HG03135 (cell line): ENCODE results near the gene NEURL1B.
"Not testable (repeated sequence)": the region's sequence is repeated elsewhere in the genome, so short reads cannot be mapped to it uniquely, and the experiment has no call there.

Source experiments
- ATAC-seq: cut with Tn5 transposase; IDR thresholded peaks from one replicate; pipeline ENCODE4 v1.9.1; 2021; ENCODE audit warnings: mild to moderate bottlenecking, moderate library complexity; ENCODE audit not compliant: unreplicated experiment

Gene NEURL1B

GRCh38 chr5:172671091-172671490 is 30.0 kb downstream of the NEURL1B start:
- ATAC-seq, result no peak

- ATAC-seq, result no peak
These were observed 31.6 kb downstream of the NEURL1B start for GRCh38 chr5:172672681-172673080.

GRCh38 chr5:172674155-172674554 is 33.1 kb downstream of the NEURL1B start:
- no peak for ATAC-seq

GRCh38 chr5:172676914-172677475 is 35.9 kb downstream of the NEURL1B start:
- no peak for ATAC-seq

GRCh38 chr5:172678362-172678874 is 37.4 kb downstream of the NEURL1B start:
- not testable (repeated sequence) for ATAC-seq

GRCh38 chr5:172678902-172679301 is 37.8 kb downstream of the NEURL1B start:
- ATAC-seq, result no peak

- no peak for ATAC-seq
These were observed 38.7 kb downstream of the NEURL1B start for GRCh38 chr5:172679628-172680212.

- ATAC-seq, result no peak
These were observed 39.9 kb downstream of the NEURL1B start for GRCh38 chr5:172680921-172681320.

- no peak for ATAC-seq
These were observed 40.4 kb downstream of the NEURL1B start for GRCh38 chr5:172681421-172681820.

GRCh38 chr5:172683264-172683644 is 42.2 kb downstream of the NEURL1B start:
- no peak for ATAC-seq

- no peak for ATAC-seq
These were observed 42.8 kb downstream of the NEURL1B start for GRCh38 chr5:172683645-172684471.

GRCh38 chr5:172685091-172685490 is 44.0 kb downstream of the NEURL1B start:
- ATAC-seq, result no peak

GRCh38 chr5:172686111-172686510 is 45.0 kb downstream of the NEURL1B start:
- no peak for ATAC-seq

- ATAC-seq, result no peak
These were observed 45.7 kb downstream of the NEURL1B start for GRCh38 chr5:172686539-172687390.

GRCh38 chr5:172687940-172688339 is 46.9 kb downstream of the NEURL1B start:
- no peak for ATAC-seq

- no peak for ATAC-seq
These were observed 47.5 kb downstream of the NEURL1B start for GRCh38 chr5:172688349-172689217.

- ATAC-seq, result no peak
These were observed 48.1 kb downstream of the NEURL1B start for GRCh38 chr5:172689218-172689572.

- ATAC-seq, result no peak
These were observed 48.7 kb downstream of the NEURL1B start for GRCh38 chr5:172689801-172690200.

GRCh38 chr5:172690258-172691075 is 49.4 kb downstream of the NEURL1B start:
- ATAC-seq, result no peak
